Nephron progenitor cell (in vitro differentiated cells): ENCODE results near the gene PGLYRP1.

Experiments used
- DNase-seq: peaks from one replicate; pipeline ENCODE4 v3.0.0; 2021
- H3K27ac Mint-ChIP-seq: 2 replicates; pipeline ENCODE4 v1.8.0; 2021; ENCODE audit warnings: mild to moderate bottlenecking, moderate library complexity, mixed read lengths
- H3K27me3 Mint-ChIP-seq: 2 replicates; pipeline ENCODE4 v1.8.0; 2021; ENCODE audit warnings: mild to moderate bottlenecking, low read depth, mixed read lengths; ENCODE audit not compliant: poor library complexity
- H3K36me3 Mint-ChIP-seq: 2 replicates; pipeline ENCODE4 v1.8.0; 2021; ENCODE audit warnings: low read depth, mixed read lengths
- H3K4me1 Mint-ChIP-seq: 2 replicates; pipeline ENCODE4 v1.8.0; 2021; ENCODE audit warnings: mixed read lengths
- H3K4me3 Mint-ChIP-seq: 2 replicates; pipeline ENCODE4 v1.8.0; 2021; ENCODE audit warnings: mild to moderate bottlenecking, moderate library complexity, mixed read lengths
- H3K9me3 Mint-ChIP-seq: 2 replicates; pipeline ENCODE4 v1.8.0; 2021; ENCODE audit warnings: mild to moderate bottlenecking, moderate library complexity, mixed read lengths
- TF ChIP-seq, protein P1 (sequence below): fragments of 200-600 bp; sonication (generic); IDR thresholded peaks from 2 replicates; pipeline ENCODE4 v1.5.0; 2021; ENCODE audit warnings: antibody characterized with exemption

Gene PGLYRP1, protein sequence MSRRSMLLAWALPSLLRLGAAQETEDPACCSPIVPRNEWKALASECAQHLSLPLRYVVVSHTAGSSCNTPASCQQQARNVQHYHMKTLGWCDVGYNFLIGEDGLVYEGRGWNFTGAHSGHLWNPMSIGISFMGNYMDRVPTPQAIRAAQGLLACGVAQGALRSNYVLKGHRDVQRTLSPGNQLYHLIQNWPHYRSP

DNA sequence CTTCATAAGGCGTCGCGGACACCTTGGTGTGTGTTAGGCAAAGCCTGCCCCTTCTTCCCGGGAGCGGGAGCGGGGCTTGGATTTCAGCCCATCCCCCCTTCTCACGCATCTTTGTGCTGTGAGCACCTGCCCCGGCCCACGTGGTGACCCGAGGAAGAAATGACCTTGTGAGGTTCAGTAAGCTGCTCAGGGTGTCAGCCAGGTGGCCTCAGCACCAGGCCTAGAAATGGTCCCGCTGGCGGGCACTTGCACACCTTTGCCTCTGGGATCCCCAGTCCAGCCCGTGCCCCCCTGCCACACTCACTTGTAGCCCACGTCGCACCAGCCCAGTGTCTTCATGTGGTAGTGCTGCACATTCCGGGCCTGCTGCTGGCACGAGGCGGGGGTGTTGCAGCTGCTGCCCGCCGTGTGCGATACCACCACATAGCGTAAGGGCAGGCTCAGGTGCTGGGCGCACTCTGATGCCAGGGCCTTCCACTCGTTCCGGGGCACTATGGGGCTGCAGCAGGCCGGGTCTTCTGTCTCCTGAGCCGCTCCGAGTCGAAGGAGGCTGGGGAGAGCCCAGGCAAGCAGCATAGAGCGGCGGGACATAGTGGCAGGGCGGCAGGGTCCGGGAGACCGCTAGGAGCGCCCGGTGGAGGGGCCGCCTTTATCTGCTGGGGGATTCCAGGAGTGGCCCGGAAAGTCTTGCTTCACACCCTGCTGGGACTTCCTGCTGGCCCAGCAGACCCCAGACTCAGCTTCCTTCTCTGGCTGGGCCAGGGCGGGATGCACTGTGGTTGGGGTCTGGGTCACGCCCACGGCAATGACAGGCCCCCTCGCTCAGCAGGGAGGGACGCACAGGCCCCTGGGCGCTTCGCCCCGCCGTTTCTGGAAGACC is at the start of gene PGLYRP1:
TSS of gene PGLYRP1 (minus strand) at position 623 of the 880 bp plus-strand sequence. CDS start at position 591, 32 bp downstream.
- no peak for DNase-seq
- no peak within 1 kb of the TSS for H3K4me3 Mint-ChIP-seq

GRCh38 chr19:46069806-46070341 is 47.0 kb upstream of the PGLYRP1 start:
- TF ChIP-seq, protein P1, sequence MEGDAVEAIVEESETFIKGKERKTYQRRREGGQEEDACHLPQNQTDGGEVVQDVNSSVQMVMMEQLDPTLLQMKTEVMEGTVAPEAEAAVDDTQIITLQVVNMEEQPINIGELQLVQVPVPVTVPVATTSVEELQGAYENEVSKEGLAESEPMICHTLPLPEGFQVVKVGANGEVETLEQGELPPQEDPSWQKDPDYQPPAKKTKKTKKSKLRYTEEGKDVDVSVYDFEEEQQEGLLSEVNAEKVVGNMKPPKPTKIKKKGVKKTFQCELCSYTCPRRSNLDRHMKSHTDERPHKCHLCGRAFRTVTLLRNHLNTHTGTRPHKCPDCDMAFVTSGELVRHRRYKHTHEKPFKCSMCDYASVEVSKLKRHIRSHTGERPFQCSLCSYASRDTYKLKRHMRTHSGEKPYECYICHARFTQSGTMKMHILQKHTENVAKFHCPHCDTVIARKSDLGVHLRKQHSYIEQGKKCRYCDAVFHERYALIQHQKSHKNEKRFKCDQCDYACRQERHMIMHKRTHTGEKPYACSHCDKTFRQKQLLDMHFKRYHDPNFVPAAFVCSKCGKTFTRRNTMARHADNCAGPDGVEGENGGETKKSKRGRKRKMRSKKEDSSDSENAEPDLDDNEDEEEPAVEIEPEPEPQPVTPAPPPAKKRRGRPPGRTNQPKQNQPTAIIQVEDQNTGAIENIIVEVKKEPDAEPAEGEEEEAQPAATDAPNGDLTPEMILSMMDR, result no peak
- Mint-ChIP-seq H3K9me3 (no peaks in the 10 kb centered on the region), H3K4me3 (no peak overlapping the region), H3K27me3 (peaks cover 67% of the 10 kb centered on the region), H3K4me1 (no peaks in the 10 kb centered on the region), H3K36me3 (no peaks in the 10 kb centered on the region), H3K27ac (no peak overlapping the region)
- no peak for DNase-seq

More for the DNA sequence above, at the start of gene PGLYRP1:
- TF ChIP-seq, protein P1, result no peak
- H3K9me3 Mint-ChIP-seq, result peaks cover 18% of the 10 kb centered on the region
- H3K4me1 Mint-ChIP-seq, result no peaks in the 10 kb centered on the region
- peaks cover 7% of the 10 kb centered on the region for H3K27me3 Mint-ChIP-seq
- H3K27ac Mint-ChIP-seq, result no peak within 1 kb of the TSS
- peaks cover 13% of the 10 kb centered on the region for H3K36me3 Mint-ChIP-seq

DNA sequence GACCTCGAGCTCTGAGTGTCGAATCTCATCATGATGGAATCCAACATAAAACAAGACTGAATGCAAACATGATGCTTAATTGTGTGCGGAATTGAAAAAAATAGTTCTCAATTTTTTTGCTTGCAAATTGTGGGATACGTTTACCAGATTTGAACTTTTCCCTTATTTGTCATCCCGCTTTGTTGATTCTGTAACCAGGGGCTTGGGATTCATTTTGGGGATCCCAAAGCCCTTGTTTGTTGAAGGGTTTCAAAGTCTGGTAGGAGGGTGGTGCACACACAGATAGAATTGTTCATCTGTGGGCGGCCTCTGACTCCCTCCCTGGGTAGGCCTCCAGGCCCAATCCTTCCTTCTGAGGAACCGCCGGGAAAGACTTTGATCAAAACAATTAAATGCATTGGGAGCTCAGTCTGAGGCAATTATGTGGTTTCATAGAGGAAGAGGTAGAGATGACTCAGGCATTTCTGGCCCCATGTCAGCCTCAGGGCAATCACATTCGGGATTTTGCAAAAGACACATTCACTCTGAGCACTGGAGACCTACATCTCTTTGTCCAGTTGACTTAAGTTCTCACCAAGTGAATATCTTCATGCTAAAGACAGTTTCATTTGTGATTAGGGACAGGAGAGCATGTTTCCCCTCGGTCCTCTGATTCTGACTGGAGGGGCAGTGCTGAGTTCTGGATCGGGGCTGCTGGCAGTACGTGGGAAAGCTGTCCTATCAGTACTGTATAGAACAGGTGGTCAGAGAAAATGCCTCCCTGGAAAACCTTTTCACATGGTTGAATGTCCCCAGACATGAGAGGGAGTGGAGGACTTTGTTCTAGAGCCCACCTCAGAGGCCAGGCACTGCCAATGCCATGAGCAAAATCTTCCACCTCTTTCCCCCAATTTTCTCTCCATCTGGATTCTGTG is 45.7 kb upstream of the PGLYRP1 start:
- H3K4me1 Mint-ChIP-seq, result no peaks in the 10 kb centered on the region
- TF ChIP-seq, protein P1, result no peak
- no peak overlapping the region for H3K27ac Mint-ChIP-seq
- H3K9me3 Mint-ChIP-seq, result peaks cover 3% of the 10 kb centered on the region
- H3K27me3 Mint-ChIP-seq, result peaks cover 63% of the 10 kb centered on the region
- no peak overlapping the region for H3K4me3 Mint-ChIP-seq
- no peaks in the 10 kb centered on the region for H3K36me3 Mint-ChIP-seq
- no peak for DNase-seq

GRCh38 chr19:46067691-46068090 is 44.8 kb upstream of the PGLYRP1 start:
- H3K36me3 Mint-ChIP-seq, result no peaks in the 10 kb centered on the region
- H3K27ac Mint-ChIP-seq, result no peak overlapping the region
- H3K4me1 Mint-ChIP-seq, result no peaks in the 10 kb centered on the region
- H3K9me3 Mint-ChIP-seq, result peaks cover 7% of the 10 kb centered on the region
- TF ChIP-seq, protein P1, result no peak
- H3K27me3 Mint-ChIP-seq, result peaks cover 56% of the 10 kb centered on the region
- H3K4me3 Mint-ChIP-seq, result no peak overlapping the region
- no peak for DNase-seq

DNA sequence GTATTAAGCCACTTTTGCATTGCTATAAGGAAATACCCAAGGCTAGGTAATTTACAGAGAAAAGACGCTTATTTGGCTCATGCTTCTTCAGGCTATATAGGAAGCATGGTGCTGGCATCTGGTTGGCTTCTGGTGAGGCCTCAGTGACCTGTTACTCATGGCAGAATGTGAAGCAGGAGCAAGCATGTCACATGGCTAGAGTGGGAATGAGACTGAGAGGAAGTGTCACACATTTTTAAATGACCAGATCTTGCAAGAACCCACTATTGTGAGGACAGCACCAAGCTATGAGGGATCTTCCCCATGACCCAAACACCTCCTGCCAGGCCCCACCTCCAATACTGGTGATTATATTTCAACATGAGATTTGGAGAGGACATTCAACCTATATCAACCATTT is 43.6 kb upstream of the PGLYRP1 start:
- TF ChIP-seq, protein P1, result no peak
- no peak overlapping the region for H3K27ac Mint-ChIP-seq
- H3K4me1 Mint-ChIP-seq, result no peaks in the 10 kb centered on the region
- no peak overlapping the region for H3K4me3 Mint-ChIP-seq
- H3K9me3 Mint-ChIP-seq, result peaks cover 12% of the 10 kb centered on the region
- no peaks in the 10 kb centered on the region for H3K36me3 Mint-ChIP-seq
- no peak for DNase-seq
- peaks cover 55% of the 10 kb centered on the region for H3K27me3 Mint-ChIP-seq
